LHCN-M2 (cell line): ENCODE data around the gene SECTM1. TPM values are rescaled to one million over a fixed set of nuclear protein-coding genes. Genes with fewer than 3 reads are reported as not detected.

ENCODE experiments used
- DNase-seq: peaks from one replicate; pipeline ENCODE4 v3.0.0-alpha.2; 2012; ENCODE audit warnings: low read depth
- total RNA-seq: library from RNA; depleted of rRNA; stranded (reverse); fragments of >200 nt; gene quantifications from 2 replicates; pipeline ENCODE4 v1.2.3, GENCODE V29; 2014

Gene SECTM1
- total RNA-seq, 1 experiment from 2014 or later = 147 TPM

DNA sequence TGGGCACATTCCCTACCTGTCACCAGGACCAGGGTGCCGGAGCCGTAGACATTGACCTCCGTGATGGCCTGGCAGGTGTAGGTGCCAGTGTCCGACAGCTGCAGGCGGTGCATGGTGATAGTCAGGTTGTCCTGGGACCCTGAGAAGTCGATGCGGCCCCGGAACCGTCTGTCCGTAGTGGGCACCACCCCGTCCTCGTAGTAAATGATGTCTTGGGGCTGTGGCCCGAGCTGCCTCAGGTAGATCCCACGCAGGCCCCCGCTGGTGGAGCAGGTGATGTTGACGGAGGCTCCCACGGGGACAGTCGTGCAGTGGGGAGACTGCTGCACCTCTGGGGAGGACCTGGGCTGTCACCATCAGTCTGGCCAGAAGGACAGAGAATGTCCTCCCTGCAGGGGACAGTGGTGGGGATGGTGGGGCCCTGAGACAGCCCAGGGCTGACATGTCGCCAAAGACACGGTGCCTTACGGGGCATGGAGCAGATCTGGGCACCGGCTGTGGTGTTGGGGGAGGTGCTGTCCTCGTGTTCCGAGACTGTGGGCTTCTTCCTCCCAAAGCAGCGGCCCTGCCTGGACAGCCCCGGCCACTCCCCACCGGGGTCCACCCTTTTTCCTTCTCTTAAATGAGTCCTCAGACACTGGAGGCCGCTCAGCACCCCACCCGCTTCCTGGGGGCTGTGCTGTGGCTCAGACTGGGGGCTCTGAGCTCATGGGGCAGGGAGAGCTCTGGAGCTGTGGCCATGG lies 16.7 kb downstream of the SECTM1 start:
- DNase-seq = no peak

DNA sequence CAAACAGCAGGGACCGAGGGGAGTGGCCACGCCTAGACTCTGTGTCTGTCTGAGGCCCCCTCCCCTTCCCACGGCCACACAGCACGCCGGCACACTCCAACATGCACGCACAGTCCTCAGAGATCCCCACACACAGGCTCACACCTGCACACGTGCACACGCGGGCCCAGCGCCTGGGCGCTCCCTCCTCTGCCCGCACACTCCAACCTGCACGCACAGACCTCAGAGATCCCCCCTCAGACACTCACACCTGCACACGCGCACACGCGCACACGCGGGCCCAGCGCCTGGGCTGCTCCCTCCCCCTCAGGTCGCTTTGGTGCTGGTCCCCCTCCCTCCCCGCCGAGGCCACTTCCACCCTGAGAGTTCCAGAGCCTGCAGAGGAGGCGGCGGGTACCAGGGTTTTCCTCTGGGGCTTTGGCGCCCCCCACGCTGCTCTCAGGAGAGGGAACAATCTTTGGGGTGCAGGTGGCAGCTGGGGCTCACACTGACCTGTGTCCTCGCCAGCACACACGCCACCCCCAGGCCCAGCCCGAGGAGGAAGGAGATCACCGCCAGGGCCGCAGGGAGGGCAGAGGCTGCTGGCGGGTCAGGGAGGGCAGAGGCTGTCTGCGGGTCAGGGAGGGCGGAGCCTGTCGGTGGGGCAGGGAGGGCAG lies 17.7 kb downstream of the SECTM1 start:
- no peak for DNase-seq

DNA sequence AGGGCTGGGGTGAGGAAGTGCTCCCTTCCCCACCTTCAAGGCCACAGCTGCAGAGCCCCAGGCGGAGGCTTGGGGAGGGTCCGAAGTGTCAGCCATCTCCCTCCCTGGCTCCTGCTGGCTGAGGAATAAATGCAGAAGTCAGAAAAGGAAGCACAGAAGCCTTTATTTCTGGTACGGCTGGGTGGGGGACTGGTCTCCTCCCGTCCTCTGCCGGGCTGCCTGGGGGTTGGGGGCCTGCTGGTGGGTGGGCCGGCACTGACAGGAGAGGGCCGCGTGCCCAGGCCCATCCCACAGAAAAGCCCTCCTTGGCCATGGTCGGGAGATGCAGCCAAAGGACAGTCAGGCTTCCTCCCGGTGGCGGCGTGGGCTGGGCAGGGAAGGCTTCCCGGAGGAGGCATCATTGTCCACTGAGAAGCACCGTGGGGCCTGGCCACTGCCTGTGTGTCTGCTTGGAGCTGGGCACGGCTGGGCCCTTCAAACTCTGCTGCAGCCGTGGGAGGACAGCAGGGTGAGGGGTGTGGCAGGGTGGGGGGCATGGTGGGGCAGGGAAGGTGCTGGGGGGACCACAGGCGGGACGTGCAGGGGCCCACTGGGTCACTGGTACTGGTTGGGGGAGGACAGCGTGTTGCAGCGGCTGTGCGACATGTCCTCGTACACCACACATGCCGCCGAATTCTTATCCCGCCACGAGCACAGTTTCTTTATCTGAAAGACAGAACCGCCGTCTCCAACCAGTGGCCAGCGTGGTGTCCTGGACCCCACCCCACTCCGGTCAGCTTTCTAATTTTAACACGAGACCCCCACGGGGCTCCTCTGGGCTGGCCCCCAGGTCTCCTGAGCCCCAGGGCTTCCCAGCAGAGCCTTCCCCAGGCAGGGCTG lies 18.6 kb downstream of the SECTM1 start:
- no peak for DNase-seq

DNA sequence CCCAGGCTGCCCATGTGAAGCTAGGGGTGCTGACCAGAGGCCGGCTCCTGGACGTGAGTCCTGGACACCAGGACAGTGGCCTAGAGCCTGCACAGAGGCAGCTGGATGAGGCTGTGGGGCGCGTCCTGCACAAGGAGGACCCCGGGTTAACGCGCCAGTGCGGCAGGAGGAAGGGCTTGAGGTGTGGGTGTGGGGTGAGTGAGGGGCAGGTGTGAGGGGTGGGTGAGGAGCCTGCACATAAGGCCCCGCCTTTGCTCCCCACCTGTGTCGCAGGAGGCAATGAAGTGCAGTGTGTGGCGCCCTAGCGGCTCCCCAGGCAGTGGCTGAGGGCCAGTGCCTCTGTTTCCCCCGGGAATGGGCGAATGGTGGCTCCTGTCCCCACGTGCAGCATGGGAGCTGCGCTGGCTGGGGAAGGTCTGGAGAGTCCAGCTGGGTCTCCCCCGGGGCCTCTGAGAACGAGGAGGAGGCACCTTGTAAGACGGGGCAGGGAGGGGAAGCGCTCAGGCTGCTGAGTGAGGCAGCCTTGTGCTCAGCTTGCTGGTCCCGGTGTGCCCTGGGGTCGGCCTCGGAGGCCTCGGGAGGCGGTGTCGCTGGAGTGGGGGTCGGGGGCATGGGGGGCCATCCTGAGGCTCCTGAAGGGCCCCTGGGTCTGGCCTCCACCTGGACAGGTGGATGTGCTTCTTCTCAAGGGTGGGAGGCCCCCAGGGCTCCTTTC lies 19.4 kb downstream of the SECTM1 start:
- DNase-seq = no peak

DNA sequence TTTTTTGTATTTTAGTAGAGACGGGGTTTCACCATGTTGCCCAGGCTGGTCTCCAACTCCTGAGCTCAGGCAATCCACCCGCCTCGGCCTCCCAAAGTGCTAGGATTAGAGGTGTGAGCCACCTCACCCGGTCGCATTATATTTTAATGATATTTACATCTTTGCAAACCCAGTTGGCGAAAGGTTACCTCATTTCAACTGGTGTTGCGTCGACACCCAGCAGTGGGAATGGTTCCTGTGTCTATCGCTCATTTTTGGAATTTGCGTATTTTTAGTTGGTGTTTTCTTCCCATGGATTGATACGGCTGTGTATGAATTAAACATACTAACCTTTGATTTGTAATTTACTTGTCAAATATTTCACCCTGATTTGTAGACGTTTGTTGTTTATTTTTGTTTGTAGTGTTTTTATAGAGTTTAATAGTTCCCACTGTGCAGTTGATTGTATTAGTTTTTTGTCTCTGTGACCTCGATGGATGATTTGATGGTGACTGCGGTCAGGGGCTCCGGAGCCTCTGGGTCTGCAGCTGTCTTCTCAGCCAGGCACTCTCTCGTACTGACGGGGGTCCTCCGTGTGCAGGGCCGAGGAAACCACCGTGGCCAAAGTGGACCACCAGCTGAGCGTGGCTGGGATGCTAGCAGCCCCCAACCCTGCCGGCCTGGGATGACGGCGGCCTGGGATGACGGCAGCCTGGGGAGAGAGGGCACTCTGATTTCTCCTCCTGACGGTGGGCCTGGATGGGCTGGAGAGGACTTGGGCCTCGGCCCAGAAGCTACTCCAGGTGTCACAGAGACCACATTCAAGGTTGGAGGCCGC lies 20.2 kb downstream of the SECTM1 start:
- no peak for DNase-seq

DNA sequence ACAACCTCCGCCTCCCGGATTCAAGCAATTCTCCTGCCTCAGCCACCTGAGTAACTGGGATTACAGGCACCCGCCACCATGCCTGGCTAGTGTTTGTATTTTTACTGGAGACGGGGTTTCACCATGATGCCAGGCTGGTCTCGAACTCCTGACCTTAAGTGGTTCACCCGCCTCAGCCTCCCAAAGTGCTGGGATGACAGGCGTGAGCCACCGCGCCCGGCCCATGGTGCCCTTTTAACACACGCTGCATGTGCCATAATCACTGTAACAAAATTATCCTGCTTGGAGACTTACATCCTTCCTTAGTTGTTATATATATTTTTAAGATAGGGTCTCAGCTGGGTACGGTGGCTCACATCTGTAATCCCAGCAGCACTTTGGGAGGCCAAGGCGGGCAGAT lies 21.6 kb downstream of the SECTM1 start:
- no peak for DNase-seq

DNA sequence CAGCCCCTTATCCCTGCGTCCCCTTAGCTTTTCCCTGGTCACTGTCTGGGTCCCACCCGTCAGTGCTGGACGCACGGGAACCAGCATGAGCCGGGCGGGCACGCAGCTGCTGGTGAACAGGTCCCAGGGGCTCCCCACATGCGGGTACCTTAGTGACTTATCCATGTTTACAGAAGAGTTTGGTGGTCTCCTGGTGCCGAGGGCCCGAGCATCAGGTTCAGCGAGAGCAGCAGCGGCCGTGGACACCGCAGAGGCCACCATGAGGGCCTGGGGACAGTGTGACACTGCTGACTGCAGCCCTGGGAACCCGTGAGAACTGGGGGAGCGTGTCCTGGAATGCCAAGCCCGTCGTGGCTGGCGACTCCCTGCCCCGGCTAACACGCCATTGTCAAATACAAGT lies 22.7 kb downstream of the SECTM1 start:
- no peak for DNase-seq

DNA sequence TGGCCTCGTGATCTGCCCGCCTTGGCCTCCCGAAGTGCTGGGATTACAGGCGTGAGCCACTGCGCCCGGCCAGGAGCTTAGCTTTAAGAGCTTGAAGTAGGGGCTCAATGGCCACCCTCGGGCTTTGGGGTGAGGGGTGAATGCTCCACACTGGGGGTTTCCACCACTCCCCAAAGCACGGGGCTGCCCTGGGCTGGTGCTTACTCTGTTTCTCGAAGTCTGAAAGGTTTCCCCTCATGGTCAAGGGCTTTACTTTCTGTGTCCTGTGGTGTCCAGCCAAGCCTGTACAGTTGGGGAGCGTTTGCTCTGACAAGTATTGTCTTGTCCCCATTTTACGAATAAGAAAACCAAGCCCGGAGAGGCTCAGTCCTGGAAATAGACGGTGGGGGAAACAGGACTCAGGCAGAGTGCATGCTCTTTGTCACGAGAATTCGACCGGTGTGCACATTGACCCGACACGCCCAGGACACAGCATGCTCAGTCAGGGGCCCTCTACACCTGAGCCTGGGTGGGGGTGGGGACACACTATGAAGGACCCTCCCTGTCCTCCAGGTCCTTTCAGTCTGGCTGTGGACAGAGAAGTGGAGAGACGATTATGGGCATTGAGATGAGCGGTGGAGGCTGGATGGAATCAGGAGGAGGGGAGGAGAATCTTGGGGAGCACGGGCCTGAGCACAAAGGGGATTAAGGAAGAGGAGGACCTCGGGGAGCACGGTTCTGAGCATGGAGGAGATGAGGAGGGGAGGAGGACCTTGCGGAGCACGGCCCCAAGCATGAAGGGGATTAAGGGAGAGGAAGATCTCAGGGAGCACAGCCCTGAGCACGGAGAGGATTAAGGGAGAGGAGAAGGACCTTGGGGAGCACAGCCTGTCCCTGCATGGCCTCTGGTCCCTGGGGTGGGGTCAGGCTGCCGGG lies 23.7 kb downstream of the SECTM1 start:
- no peak for DNase-seq

DNA sequence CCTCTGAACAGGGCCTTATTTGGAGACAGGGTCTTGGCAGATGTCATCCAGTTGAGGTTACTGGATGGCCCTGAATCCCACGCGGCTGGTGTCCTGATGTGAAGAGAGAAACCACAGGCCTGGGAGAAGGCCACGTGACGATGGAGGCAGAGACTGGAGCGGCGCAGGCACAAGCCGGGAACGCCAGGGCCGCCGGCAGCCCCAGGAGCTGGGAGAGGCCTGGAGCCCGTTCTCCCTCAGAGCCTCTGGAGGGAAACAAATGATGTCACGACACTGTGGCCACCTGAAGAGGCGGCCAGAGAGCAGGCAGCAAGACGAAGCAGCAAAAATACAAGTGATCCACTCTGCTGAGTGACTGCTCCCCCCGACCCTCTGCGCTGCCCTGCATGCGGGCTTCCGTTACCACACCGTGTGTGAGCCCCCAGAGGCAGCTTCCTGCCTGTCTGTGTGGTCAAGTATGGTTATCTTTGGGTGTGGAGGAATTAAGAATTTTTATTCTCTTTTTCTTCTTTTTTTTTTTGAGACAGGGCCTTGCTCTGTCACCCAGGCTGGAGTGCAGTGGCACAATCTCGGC lies 27.8 kb downstream of the SECTM1 start:
- no peak for DNase-seq

DNA sequence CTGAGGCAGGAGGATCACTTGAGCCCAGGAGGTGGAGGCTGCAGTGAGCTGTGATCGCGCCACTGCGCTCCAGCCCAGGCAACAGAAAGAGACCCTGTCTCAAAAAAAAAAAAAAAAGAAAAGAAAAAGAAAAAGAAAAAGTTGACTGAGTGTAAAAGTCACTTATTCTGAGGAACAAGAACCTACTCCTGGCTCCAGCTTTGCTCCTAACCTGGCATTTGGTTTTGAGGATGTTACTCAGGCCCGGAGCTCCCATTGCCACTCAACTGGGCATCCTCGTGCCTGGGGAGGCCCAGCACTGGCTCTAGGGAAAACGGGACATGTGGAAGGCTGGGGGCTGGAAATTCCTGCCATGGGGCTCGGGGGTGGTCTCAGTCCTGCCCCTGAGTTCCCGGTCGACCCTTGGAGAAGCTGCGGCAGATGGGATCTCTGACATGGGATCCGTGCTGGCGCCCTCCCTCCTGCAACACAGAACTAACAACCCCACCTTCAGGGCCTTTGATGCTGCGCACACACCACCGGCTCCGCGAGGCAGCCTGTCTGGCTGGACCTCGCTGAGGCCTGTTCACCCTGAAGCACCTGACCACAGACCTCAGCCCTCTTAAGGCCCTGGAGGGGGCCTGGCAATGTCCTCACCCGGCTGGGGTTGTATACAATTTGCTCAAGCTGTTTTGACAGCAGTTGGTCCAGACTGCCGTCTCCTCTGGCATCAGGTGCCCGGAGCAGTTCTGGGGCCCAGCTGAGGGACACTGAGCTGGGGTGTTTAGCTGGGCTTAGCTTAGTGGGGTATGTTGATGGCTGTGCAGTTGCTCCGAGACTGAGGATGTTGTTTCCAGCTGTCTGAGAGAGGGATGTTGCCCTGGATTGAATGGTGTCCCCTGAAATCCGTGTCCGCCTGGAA lies 28.5 kb downstream of the SECTM1 start:
- DNase-seq = no peak

DNA sequence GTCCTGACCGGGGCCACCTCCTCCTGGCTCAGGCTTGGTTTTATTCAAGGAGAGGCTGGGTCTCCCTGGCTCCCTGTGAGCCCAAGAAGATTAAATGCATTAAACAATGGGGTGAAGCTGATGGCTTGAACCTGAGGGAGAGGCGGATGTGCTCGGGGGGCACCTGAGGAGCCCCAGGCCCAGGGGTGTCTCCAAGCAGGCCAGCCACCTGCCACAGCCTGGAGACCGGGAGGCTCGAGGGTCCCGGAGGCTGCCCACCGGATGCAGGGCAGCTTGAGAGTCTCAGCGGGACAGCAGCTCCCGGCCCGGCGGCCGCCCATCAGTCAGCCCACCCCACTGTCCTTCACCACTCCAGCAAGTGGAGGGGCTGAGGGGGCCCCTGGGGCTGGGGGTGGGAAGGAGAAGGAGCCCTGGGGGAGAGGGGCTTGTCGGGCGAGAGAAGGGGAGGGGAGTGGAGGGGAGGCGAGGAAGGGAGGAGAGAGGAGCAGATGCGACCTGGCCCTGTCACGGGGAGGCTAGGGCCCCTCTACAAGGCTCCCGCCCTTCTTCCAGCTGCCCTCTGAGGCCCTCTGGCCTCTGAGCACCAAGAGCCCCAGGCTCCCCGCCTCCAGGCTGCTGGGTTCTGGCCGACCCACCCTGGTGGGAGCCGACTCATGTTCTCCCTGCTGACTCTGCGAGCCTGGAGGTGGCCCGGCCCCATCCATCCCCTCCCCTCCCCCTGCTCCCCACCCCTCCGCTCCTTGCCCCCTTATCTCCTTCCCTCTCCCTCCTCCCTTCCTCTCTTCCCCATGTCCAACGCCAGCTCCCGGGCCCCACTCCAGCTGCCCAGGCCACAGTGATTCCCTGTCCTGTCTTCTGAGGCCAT lies 29.4 kb downstream of the SECTM1 start:
- no peak for DNase-seq

DNA sequence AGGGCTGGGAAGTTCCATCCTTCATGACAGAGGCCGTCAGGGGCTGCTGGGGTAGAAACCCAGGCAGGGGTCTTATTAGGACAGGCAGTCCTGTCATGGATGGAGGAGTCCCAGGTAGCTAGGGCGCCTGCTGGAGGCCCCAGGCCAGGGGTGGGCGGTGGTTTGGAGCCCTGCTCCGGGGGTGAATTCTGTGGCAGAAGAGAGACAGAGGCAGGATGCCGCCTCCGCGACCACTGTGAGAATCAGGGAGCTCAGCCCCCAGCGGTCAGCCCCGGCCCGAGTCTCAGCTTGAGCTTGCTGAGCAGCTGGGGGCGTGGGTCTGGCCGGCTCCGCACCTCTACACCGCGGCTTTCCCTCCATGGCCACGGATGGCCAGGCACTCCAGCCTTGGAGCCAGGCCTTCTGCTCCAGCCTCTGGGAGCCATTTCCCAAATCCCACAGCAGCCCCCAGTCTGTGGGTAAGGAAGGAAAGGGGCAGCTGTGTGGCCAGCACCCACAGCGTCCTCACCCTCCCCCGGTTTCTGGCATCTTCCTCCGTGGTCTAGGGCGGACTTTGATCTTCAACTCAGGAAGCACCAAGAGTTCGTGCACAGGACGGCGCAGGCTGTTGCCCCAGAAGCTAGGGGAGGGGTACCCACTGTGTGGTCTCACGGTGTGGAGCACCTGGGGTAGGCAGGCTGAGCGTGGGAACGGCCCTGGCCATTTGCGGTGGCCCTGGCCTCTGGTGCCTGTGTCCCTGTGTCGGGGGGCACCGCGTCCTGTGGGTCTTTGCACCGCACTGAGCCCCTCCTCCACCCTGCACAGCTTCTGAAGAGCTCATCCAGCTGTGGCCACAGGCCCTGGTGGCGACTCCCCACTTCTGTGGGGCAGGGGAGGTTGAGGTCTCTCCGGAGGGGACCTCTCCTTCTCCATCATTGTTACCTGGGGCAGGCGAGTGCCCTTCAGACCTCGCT lies 30.3 kb downstream of the SECTM1 start:
- DNase-seq = no peak

DNA sequence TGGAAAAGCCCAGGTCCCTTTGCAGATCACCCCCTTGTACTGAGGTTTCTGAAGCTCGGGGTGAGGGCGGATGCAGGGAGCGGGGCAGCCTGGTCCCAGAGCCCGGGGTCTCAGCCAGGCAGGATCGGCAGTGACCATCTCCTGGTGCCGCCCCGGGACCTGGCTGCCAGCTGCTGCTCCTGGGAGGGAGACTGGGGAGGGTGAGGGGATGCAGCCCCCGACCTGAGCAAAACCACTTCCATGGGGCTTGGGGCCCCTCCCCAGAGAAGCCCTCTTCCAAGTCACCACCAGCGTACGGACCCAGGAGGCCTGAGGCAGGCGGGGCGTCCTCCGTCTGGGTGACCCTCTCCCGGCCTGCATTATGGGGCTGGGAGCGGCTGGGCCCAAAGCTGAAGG lies 31.0 kb downstream of the SECTM1 start:
- DNase-seq = no peak

DNA sequence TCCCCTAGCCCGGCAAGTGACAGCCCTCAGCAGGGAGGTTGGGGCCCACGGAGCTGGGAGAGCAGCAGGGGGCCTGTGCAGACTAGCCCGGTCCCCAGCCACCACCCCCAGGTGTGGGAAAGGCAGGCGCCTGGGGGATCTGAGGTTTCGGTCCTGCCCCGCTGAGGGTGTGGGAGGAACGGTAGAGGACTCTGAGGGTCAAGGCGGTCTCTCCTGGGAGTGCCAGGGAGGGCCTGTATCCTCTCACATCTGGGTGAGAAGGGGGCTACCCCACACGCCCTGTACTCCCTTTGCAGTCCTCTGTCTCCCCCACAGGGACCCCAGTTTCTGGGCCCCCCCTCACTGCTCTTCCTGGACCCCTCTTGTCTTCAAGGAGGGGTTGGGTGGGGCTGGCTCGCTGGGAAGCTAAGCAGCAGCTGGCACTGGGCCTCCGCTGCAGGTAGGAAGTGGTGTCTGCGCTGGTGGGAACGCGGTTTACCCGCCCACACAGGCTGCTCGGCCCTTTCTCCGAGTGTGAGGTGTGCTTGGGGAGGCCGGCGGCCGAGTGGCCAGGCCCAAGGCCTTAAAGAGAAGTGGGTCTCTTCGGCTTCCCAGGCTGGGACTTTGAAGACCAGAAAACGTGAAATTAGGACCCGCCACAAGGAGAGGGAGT lies 31.5 kb downstream of the SECTM1 start:
- no peak for DNase-seq

DNA sequence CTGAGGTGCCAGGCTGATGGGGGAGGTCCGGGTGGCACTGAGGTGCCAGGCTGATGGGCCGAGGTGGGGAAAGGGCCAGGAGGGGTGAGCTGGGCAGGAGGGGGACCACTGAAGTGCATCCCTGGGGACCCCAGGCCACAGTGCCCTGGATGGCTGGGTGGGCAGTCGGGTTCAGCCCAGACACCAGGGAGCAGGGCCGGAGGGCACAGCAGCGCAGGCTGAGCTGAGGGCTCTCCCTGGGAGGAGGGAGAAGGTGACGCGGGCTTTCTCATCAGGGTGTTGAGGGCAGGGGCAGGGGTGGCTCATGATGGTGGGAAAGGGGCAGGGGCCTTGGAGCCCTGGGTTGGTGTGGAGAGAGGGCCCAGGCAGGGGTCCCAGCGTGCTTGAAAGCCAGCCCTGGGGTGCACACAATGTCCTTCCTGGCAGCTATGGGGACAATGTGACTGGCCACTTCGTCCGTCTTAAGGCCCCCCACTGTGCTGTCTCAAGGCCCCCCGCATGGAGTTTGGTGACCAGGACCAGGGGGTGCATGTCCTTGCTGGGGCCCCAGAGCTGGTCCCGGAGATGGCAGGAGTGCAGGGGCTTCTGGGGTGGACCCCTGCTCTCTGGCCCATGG lies 32.2 kb downstream of the SECTM1 start:
- DNase-seq = no peak
